HL-60 (cell line): ENCODE measurements around the gene DNAJC18.
"Not testable (repeated sequence)": the region's sequence is repeated elsewhere in the genome, so short reads cannot be mapped to it uniquely, and the experiment has no call there.

ENCODE experiments used
- DNase-seq, 2 experiments: peaks; one replicate each; pipeline ENCODE4 v3.0.0-alpha.2; 2010 to 2020; ENCODE audit warnings: low read depth in 1 of 2, low spot score in 1 of 2
- H3K27ac ChIP-seq: fragments of 250-450 bp; sonication (Bioruptor Pico); replicated peaks from 2 replicates; pipeline ENCODE4 v1.5.1; 2020; ENCODE audit warnings: mild to moderate bottlenecking, moderate library complexity
- H3K27me3 ChIP-seq: fragments of 250-450 bp; sonication (Bioruptor Pico); 2 replicates; pipeline ENCODE4 v1.5.1; 2021; ENCODE audit warnings: mild to moderate bottlenecking, moderate library complexity; ENCODE audit not compliant: insufficient read depth, poor library complexity, severe bottlenecking
- H3K4me3 ChIP-seq: replicated peaks from 2 replicates; pipeline ENCODE4 v1.5.1; 2011; ENCODE audit warnings: mild to moderate bottlenecking, control low read depth, low read length; ENCODE audit not compliant: insufficient read depth
- CTCF ChIP-seq: IDR thresholded peaks from one replicate; pipeline ENCODE4 v1.5.1; 2011; ENCODE audit warnings: low read length, control low read depth, inconsistent platforms; ENCODE audit not compliant: insufficient read depth
- GABPA ChIP-seq: IDR thresholded peaks from 2 replicates; pipeline ENCODE4 v1.6.1; 2012; ENCODE audit warnings: low read depth
- POLR2AphosphoS5 ChIP-seq: IDR thresholded peaks from 2 replicates; pipeline ENCODE4 v1.6.1; 2012; ENCODE audit warnings: low read depth
- REST ChIP-seq: IDR thresholded peaks from 2 replicates; pipeline ENCODE4 v1.6.1; 2012; ENCODE audit warnings: low read depth; ENCODE audit not compliant: insufficient replicate concordance
- SPI1 ChIP-seq: IDR thresholded peaks from 2 replicates; pipeline ENCODE4 v1.6.1; 2012; ENCODE audit warnings: low read depth, mild to moderate bottlenecking, borderline replicate concordance

Gene DNAJC18

GRCh38 chr5:139410121-139410992, 29.0 kb downstream of the DNAJC18 start:
- no peak for TF ChIP-seq CTCF
- TF ChIP-seq POLR2AphosphoS5: no peak
- TF ChIP-seq SPI1: no peak
- no peak for TF ChIP-seq REST
- H3K4me3 ChIP-seq: no peak overlapping the region
- H3K27me3 ChIP-seq: no peaks in the 10 kb centered on the region
- H3K27ac ChIP-seq: no peak overlapping the region
- DNase-seq: no peak

- not testable (repeated sequence) for H3K27ac ChIP-seq, H3K4me3 ChIP-seq, DNase-seq, H3K27me3 ChIP-seq
Measured at GRCh38 chr5:139409116-139409515, 30.2 kb downstream of the DNAJC18 start.

GRCh38 chr5:139408191-139408590, 31.1 kb downstream of the DNAJC18 start:
- Histone ChIP-seq H3K27me3 (no peaks in the 10 kb centered on the region), H3K4me3 (no peak overlapping the region), H3K27ac (no peak overlapping the region)
- TF ChIP-seq POLR2AphosphoS5 (no peak), SPI1 (no peak), REST (no peak), GABPA (no peak), CTCF (no peak)
- no peak for DNase-seq

- peak; percentile 55; the same call in 1 of the 2 replicates for TF ChIP-seq SPI1
- TF ChIP-seq GABPA: no peak
- TF ChIP-seq CTCF: no peak
- no peak for TF ChIP-seq REST
- TF ChIP-seq POLR2AphosphoS5: no peak
- Histone ChIP-seq H3K27me3 (no peaks in the 10 kb centered on the region), H3K27ac (no peak overlapping the region), H3K4me3 (no peak overlapping the region)
- peak in 1 of 2 experiments; percentile 21 for DNase-seq
Measured at GRCh38 chr5:139407517-139407916, 31.8 kb downstream of the DNAJC18 start.
